Choroid plexus epithelial cell (primary cell): ENCODE data around the gene NKAPL.

Source experiments
- DNase-seq: peaks from one replicate; pipeline ENCODE4 v3.0.0-alpha.2; 2010; ENCODE audit warnings: low read depth
- H3K4me3 ChIP-seq: 2 replicates; pipeline ENCODE4 v1.5.1; 2011; ENCODE audit warnings: low read depth, mild to moderate bottlenecking, control low read depth, low read length, moderate library complexity
- CTCF ChIP-seq: conservative IDR thresholded peaks from 2 replicates; pipeline ENCODE4 v1.5.1; 2011; ENCODE audit warnings: low read depth, mild to moderate bottlenecking, control low read depth, inconsistent platforms, low read length, moderate library complexity

NKAPL gene

GRCh38 chr6:28280595-28281287 lies 21.6 kb downstream of the NKAPL start:
- TF ChIP-seq CTCF: no peak
- no peak for DNase-seq
- H3K4me3 ChIP-seq: peak overlapping the region; percentile 70

- peak; percentile 78 for DNase-seq
- no peak for TF ChIP-seq CTCF
- peak within 1 kb of the TSS; percentile 70 for H3K4me3 ChIP-seq
These were observed 22.4 kb downstream of the NKAPL start, which contains the start of gene PGBD1 for GRCh38 chr6:28281288-28282064. Gene PGBD1, plus strand, starts transcription at chr6:28281572. Its CDS starts 2,242 bp downstream, at chr6:28283814.

- no peak overlapping the region for H3K4me3 ChIP-seq
- peak; percentile 19 for DNase-seq
- no peak for TF ChIP-seq CTCF
These were observed 23.8 kb downstream of the NKAPL start for GRCh38 chr6:28282926-28283325.

GRCh38 chr6:28291573-28291972 lies 32.5 kb downstream of the NKAPL start:
- no peak overlapping the region for H3K4me3 ChIP-seq
- DNase-seq: no peak
- no peak for TF ChIP-seq CTCF

- DNase-seq: no peak
- no peak for TF ChIP-seq CTCF
- no peak overlapping the region for H3K4me3 ChIP-seq
These were observed 36.2 kb downstream of the NKAPL start for GRCh38 chr6:28295326-28295725.

GRCh38 chr6:28296520-28297060 lies 37.5 kb downstream of the NKAPL start:
- no peak for TF ChIP-seq CTCF
- no peak overlapping the region for H3K4me3 ChIP-seq
- DNase-seq: no peak
